ENCODE data around the gene NBPF10.
"Not testable (repeated sequence)": the region's sequence is repeated elsewhere in the genome, so short reads cannot be mapped to it uniquely, and the experiment has no call there.

The NBPF10 gene, protein sequence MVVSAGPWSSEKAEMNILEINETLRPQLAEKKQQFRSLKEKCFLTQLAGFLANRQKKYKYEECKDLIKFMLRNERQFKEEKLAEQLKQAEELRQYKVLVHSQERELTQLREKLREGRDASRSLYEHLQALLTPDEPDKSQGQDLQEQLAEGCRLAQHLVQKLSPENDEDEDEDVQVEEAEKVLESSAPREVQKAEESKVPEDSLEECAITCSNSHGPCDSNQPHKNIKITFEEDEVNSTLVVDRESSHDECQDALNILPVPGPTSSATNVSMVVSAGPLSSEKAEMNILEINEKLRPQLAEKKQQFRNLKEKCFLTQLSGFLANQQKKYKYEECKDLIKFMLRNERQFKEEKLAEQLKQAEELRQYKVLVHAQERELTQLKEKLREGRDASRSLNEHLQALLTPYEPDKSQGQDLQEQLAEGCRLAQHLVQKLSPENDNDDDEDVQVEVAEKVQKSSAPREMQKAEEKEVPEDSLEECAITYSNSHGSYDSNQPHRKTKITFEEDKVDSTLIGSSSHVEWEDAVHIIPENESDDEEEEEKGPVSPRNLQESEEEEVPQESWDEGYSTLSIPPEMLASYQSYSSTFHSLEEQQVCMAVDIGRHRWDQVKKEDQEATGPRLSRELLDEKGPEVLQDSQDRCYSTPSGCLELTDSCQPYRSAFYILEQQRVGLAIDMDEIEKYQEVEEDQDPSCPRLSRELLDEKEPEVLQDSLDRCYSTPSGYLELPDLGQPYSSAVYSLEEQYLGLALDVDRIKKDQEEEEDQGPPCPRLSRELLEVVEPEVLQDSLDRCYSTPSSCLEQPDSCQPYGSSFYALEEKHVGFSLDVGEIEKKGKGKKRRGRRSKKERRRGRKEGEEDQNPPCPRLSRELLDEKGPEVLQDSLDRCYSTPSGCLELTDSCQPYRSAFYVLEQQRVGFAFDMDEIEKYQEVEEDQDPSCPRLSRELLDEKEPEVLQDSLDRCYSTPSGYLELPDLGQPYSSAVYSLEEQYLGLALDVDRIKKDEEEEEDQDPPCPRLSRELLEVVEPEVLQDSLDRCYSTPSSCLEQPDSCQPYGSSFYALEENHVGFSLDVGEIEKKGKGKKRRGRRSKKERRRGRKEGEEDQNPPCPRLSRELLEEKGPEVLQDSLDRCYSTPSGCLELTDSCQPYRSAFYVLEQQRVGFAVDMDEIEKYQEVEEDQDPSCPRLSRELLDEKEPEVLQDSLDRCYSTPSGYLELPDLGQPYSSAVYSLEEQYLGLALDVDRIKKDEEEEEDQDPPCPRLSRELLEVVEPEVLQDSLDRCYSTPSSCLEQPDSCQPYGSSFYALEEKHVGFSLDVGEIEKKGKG (N-terminal part only)

GRCh38 chr1:146144465-146144864 is at the start of gene NBPF10:
NBPF10 (minus strand) TSS chr1:146144804; CDS start chr1:146144769, 35 bp downstream.
- not testable (repeated sequence) for DNase-seq

DNA sequence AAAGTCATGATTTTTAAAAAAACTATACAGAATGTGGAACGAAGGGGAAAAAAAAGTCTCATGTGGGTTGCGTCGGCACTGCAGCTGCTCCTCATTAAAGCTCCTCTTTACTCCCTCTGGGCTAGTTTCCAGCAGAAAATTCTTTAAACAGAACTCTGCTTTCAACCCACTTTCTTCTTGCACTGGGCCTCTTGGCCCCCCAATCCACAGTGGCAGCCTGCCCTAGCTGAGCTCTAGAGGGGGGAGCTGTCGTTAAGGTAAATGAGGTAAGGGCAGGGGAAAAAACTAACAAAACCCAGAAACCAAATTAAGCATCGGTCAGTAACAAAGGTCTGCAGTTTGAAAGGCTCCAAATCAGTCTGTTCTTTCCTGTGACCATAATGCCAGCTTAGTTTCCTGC is 29.9 kb upstream of the NBPF10 start:
- not testable (repeated sequence) for DNase-seq

GRCh38 chr1:146167740-146168139 is 23.1 kb upstream of the NBPF10 start:
- DNase-seq = not testable (repeated sequence)

DNA sequence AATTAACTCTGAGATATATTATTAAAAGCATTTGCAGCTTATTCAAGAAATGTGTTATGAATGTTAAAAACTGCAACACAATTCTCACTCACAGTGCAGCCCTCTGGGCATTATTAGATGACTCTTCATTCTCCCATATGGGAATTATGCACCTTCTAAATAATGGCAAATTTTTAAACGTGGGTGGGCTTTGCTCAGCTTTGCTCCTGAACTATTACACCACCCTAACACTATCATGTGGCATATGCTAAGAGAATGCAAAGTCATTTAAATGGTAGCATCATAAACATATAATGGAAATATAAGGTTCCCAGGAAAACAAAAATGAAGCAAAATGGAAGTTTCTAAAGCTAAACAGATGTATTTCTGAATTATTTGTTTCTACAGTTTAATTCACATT is 22.7 kb upstream of the NBPF10 start:
- not testable (repeated sequence) for DNase-seq

Measured in retina (tissue), 1 donor.